GM18867 (cell line): Measurements from ENCODE around the gene KIF12.
"Not testable (repeated sequence)": the region's sequence is repeated elsewhere in the genome, so short reads cannot be mapped to it uniquely, and the experiment has no call there.

Experiments used
- ATAC-seq: cut with Tn5 transposase; IDR thresholded peaks from one replicate; pipeline ENCODE4 v1.9.1; 2021; ENCODE audit warnings: mild to moderate bottlenecking, moderate library complexity; ENCODE audit not compliant: unreplicated experiment

The KIF12 gene

DNA sequence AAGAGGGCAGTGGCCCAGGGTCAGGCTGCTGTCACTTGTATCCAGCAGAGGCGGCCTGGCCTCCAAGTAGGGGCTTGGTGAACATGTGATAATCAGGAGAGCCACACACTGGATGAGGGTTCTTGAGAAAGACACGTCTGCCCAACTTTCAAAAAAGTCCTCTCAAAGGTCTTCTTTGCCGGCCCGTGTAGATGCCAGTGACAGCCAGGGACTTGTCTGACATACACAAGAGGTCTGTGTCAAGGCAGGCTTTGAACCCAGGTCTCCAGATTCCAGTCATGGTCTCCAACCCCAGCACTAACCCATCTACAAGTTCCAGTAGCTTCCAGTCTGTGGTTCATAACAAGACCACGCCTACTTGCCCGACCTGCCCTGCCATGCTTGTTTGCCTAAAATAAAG lies 13.1 kb downstream of the KIF12 start:
- no peak for ATAC-seq

DNA sequence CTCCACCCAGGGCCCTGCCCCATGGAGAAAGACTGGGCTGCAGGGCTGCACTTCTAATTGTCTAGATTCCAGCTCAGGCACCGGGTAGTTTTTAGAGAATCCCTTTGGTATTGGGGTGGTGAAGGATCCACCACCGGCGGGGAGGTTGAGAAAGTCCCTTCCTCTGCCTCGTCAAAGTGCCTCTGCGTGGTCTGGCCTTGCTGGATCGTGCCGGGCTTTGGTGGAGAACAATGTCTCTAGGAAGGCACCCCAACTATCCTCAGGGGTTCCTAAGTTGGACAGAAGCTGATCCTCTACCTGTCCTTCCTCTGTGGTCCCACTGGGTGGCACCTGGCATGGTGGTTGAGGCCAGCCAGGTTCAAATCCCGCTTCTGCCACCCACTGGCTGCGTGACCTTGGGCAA lies 13.7 kb downstream of the KIF12 start:
- ATAC-seq = no peak

DNA sequence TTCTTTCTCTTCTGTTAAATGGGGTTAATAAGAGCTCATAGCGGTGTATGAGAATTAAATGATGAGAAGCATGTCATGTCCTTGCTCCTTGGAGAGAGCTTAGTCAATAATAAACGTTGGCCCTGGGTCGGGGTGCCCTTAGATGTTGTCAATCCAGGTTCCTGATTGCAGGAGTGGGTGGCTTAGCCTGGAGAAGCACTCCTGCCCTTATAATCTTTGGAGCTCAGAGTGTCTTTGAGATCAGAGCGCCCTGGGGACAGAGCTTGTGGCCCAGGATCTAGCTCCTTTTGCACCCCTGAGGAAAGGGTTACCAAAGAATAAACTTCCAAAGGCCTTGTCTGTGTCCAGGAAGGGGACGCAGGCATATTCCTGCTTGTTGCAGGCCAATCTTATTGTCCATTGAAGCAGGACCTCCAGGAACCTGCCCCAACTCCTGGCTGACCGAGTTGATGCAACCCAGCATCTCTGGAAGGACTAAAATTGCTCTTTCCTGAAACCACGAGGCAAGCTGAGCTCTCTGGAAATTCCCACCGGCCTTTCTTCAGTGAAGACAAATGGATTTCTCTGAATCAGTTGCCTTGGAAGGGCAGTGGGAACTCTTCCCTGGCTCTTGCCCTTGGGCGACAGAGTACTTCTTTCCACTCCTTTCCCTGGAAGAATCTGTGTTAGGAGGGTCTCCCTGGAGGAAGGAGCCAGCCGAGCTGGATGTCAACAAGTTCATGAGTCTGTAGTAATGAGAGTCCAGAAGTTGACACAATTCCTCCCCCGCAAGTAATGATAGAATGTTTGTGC lies 14.6 kb downstream of the KIF12 start:
- no peak for ATAC-seq

DNA sequence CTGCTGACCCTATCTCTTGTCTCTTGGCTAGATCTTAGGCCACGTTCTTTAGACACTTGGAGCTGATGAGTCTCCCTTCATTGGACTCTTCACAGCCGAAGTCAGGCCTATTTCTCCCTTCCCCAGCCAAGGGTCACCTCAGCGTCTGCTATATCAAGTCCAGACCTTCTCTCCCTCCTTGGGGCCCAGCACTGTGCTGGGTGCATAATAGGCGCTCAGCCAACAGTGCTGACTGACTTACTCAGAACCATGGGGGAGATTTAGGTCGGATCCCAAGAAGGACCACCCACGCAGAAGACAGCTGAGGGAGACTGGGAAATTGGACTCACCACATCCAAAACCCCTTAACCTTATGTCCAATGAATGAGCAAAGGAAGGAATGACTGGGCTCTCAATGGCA lies 15.4 kb downstream of the KIF12 start:
- no peak for ATAC-seq

DNA sequence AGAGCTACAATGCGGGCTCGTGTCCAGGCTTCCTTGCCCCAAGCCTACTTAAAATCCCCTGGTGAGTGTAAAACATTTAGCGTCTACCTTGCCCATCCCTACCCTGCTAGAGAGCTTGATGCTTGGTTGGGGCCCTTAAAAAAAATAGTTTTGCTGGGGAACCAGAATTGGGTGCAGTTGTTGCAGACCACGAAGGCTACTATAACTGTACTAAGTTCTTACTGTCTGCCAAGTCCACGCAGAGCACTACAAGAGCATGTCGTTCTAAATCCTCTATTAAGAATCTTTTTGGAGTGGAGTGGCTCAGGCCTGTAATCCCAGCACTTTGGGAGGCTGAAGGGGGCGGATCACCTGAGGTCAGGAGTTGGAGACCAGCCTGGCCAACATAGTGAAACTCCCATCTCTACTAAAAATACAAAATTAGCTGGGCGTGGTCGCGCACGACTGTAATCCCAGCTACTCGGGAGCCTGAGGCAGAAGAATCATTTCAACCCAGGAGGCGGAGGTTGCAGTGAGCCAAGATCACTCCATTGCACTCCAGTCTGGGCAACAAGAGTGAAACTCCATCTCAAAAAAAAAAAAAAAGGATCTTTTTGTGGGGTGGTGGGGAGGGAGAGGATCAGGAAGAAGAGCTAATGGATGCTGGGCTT lies 16.2 kb downstream of the KIF12 start:
- ATAC-seq = not testable (repeated sequence)

DNA sequence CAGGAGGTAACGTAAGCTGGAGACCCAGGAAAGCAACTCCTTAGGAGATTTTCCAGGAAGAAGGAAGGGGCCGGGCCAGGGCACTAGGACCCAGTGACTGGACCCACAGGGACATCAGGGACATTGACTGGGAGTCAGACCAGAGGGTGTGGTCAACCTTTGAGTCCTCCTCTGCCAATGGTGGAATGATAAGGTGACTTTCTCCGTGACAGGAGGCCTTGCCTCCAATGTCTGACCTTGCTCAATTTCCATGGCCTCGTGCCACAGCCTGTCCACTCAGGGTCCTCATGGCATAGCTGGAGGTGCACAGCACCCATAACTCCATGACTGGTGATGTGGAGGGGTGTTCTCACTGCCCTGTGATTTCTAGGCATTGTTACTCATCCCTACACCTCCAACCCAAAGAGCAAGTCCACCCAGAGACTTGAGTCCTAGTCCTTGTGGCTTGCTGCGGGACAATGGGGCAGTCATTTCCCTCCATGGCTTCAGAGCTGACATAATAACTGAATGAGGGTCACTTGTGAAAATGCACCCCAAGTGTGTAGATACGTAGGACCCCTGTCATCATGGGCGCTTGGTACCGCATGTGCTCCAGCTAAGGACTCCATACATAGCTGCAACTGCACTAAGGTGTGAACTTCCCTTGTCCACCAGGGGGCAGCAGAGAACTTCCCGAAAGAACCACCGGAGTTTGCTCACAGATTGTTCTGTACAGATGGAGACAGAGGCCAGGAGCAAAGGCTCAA lies 16.9 kb downstream of the KIF12 start:
- peak; percentile 91 for ATAC-seq

DNA sequence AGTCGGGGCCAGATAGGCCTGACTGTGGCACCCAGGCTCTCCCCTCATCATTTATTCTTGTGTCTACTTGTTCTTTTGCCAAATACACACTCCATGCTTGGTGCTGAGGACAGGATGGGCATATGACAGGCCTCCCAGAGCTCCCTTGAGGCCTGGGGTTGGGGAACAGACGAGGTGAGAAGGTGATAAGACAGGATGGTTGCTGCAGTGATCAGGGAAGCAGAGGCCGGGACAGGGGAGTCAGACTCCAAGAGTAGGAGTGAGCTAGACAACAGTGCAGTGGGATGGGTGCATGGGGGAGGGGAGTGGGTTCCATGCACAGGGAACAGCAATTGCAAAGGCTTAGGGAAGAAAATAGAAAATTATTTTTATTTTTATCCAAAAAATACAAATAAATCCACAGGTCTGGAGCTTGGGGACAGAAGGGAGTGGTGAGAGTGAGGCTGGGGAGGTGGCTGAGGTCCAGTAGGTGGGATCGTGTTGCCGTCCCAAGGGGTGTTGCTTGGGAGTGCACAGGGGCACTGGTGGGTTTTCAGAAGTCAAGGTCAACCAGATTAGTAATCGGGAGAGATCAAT lies 17.6 kb downstream of the KIF12 start:
- ATAC-seq = no peak

DNA sequence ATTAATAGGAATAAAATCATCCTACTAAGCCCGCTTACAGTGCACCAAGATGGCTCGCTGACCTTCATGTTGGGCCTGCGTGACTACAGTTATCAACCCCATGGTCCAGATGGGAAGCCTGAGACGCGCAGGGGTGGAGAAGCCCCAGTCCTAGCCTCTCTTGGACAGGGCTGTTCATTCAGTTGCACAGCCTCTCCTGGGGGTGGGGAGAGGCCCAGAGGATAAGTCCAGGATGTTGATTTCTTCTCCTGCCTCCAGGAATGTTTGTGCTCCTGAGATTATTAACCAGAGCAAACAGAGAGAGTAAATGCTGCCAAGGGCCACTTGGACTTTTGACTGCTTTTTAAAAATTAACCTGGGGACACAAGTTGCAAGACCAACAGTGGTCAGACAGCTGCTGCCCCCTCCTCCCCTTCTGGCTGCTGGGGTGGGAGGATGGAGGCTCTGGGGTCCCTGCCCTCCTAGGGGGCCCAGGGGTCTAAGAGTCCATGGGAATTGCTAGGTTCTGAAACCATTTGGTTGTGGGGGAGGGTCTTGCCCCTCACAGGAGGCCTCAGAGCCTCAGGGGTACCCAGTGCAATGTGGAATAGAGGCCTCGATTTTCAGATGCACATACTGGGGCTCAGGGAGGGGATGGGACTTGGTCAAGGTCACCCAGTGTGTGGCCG lies 18.2 kb downstream of the KIF12 start:
- ATAC-seq = no peak

DNA sequence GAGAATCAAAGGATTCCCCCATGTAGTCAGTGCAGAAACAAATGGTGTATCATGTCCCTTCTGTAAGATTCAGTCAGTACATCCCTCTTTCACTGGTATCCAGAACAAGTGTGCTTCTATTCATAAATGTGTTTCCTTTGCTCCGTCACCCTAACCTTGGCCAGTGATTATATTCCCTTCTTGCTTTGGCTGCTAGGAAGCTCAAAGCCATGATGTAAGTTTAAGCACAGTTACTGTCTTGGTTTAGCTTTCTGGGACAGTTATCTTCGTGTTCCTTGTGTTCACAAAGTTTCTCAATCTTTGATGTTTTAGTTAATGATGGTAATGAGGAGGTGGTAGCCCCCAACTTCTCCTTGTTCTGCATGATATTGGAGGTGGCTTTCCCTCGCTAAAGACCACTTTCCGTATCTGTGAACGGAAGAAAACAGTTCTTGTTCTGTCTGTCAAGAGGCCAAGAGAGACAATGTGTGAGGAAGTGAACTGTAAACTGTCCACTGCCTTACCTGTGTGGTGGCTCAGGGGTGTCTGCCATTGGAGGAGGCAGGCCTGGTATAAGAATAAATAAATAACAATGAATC lies 18.8 kb downstream of the KIF12 start:
- ATAC-seq = no peak

DNA sequence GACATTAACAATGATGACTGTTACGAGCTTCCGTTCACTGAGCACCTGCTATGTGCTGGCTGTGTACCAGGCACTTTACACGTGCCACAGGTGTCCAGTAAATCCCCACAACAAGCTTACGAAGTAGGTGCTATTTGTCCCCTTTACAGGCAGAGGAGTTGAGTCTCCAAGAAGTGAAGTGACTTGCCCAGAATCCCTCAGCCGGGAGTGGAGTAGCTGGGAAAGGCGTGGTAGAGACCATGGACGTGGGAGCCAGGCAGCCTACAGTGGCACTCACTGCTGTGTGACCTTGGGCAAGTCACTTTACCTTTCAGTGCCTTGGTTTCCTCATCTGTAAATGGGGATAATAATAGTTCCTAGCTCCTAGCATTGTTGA lies 20.3 kb downstream of the KIF12 start:
- ATAC-seq = no peak

DNA sequence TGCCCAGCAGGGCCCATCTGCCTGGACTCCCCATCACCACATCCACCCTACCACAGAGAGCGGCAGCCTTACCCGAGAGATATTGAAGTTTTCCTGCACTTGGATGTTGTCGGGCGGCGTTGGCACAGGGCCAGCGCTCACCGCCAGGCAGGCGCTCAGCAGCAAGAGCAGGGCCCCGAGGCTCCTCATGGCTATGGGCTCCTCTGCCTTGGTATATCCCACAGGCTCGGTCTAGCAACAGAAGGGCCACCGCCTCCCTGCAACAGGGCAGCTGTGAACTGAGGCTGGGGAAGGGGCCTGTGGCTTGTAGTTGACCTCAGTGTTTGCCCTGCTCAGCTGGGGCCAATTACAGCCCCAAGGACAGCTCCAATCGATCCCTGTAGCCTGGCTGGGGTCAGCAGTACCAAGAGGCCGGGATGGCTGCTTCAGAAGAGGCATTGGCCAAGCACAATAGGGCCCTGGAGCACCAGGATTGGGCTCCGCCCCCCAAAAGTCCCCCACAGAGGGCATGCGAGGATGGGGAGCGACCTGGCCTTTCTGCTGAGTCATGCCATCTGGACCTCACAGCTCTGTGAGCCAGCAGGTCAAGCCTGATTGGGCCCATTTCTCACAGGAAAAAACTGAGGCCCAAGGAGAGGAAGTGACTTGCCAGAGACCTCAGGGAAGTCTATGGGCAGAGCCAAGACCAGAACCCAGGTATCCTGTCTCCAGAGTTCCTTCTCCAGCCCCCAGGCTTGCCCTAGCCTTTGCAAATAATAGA lies 20.9 kb downstream of the KIF12 start, which contains the start of gene AMBP:
Gene AMBP, minus strand, starts transcription at position 280 of the 760 bp plus-strand sequence. Its CDS starts 91 bp downstream, at position 189.
- no peak for ATAC-seq

DNA sequence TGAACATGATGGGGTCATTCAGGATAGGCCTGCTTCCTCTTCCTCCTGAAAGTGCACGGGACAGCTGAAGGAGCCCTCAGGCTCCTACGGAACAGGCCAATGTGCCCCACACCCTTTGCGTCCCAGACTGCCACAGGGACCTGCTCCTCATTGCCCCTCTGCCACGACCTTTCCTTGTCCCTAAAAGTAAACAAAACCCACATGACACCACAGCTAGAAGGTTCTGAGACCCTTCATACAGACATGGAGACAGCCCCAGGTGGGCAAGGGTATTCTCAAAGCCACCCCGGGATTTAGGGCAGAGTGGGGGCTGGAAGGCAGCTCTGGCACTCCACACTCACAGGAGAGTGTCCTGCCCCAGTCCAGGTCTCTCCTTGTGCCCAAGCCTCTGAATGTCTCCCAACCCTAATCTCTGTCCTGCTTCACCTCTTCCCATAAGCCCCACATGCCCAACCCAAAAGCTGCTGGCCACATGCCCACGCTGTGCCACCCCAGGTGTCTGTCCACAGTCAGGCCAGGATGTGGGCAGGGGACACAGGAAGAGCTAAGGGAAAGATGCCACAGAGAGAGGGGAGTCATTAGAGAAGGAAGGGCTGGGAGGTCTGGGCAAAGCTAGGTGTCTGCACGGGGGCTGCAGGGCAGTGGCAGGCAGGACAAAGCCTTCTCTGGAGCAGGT lies 21.8 kb downstream of the KIF12 start:
- ATAC-seq = no peak

DNA sequence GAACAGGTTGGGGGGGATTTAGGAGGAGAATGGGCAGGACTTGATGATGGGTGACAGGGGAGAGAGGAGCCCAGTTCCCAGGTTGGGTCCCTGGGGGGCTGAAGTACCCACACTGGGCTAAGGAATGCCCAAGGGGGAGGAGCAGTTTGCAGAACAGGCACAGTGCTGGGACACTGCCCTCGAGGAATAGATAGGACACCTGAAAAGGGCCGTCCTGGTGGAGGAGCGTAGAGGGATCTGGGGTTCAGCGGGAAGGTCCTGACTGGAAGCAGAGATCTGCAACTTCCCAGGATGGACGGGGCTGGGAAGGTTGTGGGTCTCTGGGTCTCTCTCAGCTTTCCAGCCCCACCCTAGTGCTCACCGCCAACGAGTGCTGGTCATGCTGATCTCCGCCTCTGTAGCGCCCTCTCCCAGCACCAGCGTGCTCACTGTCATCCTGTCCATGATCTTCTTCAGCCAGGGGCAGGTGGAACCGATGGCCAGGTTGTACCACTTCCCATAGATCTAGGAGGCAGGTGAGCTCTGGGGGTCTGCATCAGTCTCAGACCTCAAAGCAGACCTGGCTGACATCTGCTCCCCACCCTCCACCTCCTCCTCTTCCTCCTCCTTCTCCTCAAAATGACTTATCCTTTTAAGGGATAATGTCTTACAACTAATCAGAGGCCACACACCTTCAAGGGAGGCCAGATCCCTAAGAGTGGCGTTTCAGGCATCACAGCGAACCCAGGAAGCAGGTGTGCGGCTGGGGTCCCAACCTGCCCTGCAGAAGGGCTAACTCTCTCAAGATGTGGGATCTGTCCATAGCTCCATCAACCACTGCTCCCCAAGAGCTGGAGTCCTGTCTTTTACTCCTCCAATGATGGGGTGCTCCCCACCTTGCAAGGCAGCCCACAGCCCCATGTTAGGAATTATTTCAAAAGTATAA lies 22.6 kb downstream of the KIF12 start:
- no peak for ATAC-seq

DNA sequence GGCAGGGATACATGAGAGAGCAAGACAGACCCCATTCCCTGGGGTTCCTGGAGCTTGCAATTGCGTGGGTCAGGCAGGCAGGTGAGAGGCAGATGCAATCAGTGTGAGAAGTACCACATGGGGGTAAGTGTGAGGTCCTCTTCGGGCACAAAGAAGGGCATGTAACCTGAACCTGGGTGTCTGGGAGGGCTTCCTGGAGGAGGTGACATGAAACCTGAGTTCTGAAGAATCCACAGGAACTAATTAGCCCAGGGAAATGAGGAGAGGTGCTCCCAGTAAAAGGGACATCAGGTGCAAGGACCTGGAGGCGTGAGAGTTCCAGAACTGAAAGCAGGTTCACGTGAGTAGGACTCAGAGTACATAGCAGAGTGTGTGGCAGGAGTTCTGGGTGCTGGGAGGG lies 23.5 kb downstream of the KIF12 start:
- no peak for ATAC-seq

DNA sequence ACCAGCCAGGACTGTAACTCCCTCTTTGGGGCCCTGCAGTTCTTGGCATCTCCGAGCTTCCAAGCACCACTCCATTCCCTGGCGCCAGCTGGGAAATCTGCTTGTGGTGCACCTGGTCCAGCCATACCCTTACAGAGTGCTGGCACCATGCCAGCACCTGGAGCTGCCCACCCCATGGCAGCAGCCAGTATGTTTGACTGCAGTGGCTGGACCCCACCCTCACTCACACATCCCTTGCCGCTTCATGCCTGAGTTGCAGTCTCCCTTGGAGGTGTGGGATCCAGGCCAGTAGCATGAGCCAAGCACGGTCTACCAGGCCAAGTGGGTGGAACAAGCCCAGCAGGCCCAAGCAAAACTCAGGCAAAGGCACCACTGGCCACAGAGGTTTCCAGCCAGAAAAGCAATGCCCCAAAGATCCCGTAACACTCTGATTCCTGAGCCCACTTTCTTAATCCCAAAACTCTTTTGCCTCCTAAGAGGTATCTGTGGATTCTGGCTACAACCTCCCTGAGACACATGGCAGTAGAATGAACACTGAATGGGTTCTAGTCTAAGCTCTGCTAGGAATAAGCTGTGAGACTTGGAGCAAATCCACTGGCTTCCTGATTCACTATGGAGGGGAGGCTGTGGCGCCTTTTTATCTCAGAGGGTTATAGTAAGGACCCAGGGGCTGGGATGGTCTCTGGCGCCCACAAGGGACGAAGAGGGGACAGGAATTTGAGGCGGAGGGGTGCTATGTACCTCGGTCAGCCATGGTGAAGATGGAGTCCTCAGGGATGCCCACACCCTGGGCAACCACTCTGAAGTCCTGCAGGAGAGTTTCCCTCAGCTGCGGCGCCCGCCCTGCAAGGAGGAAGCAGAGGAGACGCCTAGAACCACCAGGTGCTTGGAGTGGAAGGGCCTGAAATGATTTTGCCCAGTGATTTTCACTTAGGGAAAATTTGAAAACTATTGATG lies 26.6 kb downstream of the KIF12 start:
- no peak for ATAC-seq

DNA sequence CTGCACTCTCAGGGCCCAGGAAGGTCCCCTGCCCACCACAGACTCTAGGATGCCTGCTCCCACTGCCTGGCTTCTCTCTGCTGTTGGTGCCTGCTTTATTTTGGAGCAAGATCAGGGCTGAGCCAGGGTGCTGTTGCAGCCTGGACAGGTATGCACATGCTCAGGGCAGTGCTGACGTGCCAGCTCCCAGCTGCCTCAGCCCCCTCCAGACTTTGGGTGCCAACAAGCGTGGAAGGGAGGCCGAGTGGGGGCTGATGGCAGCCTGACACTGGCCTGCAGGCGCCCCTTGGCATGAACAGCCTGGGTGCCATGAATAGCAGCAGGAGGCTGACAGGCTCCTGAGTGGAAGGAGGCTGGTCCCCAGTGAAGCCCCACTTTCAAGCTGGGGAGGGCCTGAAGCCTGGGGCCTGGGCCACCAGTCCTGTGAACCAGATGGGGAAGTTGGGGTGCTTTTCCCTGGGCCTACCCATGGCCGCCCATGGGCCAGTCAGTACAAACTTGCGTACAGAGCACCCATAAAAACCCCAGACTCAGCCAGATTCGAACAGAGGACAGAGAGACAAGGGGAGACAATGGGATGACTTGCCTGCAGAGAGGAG lies 27.8 kb downstream of the KIF12 start:
- no peak for ATAC-seq
